Activated naive CD8-positive, alpha-beta T cell (primary cell): Measurements from ENCODE around the gene CD200.

ENCODE experiments used
- H3K27ac Mint-ChIP-seq: one replicate; pipeline ENCODE4 v1.8.0; 2021; ENCODE audit warnings: mixed read lengths
- H3K27me3 Mint-ChIP-seq: one replicate; pipeline ENCODE4 v1.8.0; 2021; ENCODE audit warnings: mixed read lengths
- H3K36me3 Mint-ChIP-seq: one replicate; pipeline ENCODE4 v1.8.0; 2021; ENCODE audit warnings: mixed read lengths
- H3K4me1 Mint-ChIP-seq: one replicate; pipeline ENCODE4 v1.8.0; 2021; ENCODE audit warnings: low read depth, mixed read lengths
- H3K4me3 Mint-ChIP-seq: one replicate; pipeline ENCODE4 v1.8.0; 2021; ENCODE audit warnings: mild to moderate bottlenecking, mixed read lengths
- H3K9me3 Mint-ChIP-seq: one replicate; pipeline ENCODE4 v1.8.0; 2021; ENCODE audit warnings: low read depth, mixed read lengths

The CD200 gene, protein sequence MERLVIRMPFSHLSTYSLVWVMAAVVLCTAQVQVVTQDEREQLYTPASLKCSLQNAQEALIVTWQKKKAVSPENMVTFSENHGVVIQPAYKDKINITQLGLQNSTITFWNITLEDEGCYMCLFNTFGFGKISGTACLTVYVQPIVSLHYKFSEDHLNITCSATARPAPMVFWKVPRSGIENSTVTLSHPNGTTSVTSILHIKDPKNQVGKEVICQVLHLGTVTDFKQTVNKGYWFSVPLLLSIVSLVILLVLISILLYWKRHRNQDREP

DNA sequence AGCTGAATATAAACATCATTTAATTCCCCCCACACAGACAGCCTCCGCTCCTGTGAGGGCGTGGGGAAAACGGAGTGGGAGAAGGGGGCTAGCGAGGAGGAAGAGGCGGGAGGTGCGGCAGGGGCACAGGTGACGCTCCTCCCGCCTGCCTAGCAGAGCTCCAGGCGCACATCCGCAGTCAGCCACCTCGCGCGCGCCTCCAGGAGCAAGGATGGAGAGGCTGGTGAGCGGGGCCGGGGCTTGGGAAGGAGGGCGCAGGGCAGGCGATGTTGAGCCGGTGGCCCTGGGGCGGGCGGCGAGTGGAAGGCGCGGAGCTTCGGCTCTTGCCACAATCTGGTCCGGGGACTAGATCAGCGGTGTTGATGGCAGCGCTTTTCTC, at the start of gene CD200:
TSS of gene CD200 (plus strand) at position 155 of the 379 bp plus-strand sequence. CDS start at position 212, 57 bp downstream.
- H3K36me3 Mint-ChIP-seq = peaks cover 10% of the 10 kb centered on the region
- H3K4me1 Mint-ChIP-seq = peaks cover 51% of the 10 kb centered on the region
- H3K9me3 Mint-ChIP-seq = no peaks in the 10 kb centered on the region
- no peaks in the 10 kb centered on the region for H3K27me3 Mint-ChIP-seq
- peak within 1 kb of the TSS; percentile 94 for H3K4me3 Mint-ChIP-seq
- peak within 1 kb of the TSS; percentile 81 for H3K27ac Mint-ChIP-seq

DNA sequence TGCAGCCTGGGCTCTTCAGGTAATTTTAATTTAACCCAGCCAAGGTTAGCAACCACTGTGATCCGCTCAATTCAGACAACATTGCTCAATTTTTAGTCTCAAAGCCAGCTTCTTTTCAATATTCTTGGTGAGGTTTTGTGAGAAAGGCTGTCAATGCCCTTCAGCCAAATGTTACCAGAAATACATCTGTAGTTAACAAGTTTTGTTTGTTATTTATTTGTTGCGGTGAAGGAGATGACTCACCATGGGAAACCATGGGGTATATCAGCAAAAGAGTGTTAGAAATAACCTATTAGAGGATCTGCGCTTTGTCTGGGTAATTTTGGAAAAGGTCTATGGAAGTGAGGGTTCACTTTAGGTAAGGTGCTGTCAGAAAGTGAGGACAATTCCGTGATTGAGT, 43.9 kb upstream of the CD200 start:
- Mint-ChIP-seq H3K36me3 (no peaks in the 10 kb centered on the region), H3K27me3 (peaks cover 1% of the 10 kb centered on the region), H3K4me3 (no peak overlapping the region), H3K4me1 (peaks cover 5% of the 10 kb centered on the region), H3K27ac (no peak overlapping the region), H3K9me3 (no peaks in the 10 kb centered on the region)

DNA sequence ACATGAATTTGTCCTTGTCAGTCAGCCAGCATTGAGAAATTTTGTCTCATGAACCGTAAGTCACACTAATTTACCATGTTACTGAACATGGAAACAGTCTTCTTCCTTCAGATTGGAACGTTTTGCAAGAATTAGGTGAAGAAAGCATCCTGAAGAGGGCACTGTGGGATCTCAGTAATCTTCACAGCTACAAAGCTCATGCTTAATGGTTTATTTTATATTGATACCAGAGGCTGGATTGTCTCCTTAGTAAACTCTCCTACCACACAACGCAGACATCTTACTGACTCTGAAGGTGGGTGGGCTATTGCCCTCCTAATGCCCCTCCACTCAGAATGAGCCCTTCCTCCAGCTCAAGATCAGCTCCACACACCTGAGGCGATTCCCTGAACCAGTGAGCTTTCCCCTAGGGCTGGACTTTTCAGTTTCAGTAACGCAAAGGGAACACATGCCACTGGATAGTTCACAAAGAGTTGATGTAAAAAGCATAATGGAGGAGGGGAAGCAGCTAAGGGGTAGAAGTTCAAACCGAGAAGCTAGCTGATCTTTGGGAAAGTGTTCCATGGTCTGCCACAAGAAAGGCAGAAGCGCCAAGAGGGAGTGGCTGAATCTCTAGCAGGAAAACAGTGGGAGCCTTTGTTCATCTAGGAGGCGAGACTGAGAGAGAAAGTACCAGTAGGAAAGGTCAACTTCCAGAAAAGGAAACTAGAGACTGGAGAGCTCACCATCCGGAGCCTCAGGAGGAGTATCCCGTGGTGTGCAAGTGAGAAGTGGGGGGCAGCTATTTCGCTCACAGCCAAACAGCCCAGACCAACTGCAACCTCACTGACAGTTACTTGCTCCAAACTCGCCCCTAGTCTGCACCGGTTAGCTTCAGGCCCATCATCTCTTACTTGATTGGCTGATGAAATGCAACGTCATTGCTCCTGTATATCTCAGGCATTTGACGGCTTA, 39.3 kb upstream of the CD200 start, which contains the start of gene SLC9C1:
TSS of gene SLC9C1 (minus strand) at position 849 of the 954 bp plus-strand sequence. CDS start 7,425 bp downstream, outside the sequence.
- H3K27ac Mint-ChIP-seq = no peak within 1 kb of the TSS

DNA sequence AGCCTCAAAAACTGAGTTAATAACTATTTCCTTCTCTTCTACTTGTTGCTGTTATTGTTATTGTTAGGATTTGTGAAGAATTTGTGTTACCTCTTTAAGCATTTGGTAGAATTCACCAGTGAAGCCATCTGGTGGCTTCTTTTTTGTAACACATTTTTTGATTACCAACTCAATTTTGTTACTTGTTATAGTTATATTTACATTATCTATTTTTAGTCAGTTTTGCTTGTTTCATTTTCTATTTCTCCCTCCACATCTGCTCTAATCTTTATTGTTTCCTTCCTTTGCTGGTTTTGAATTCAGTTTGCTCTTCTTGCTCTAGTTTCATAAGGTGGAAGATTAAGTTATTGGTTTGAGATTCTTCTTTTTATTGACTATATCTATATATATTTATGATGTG, 35.2 kb upstream of the CD200 start:
- no peaks in the 10 kb centered on the region for H3K27me3 Mint-ChIP-seq
- H3K9me3 Mint-ChIP-seq = no peaks in the 10 kb centered on the region
- H3K4me3 Mint-ChIP-seq = peak overlapping the region; percentile 19
- peaks cover 23% of the 10 kb centered on the region for H3K4me1 Mint-ChIP-seq
- H3K27ac Mint-ChIP-seq = no peak overlapping the region
- H3K36me3 Mint-ChIP-seq = no peaks in the 10 kb centered on the region

More for the DNA sequence above, 39.3 kb upstream of the CD200 start, which contains the start of gene SLC9C1:
- no peaks in the 10 kb centered on the region for H3K9me3 Mint-ChIP-seq
- peaks cover 21% of the 10 kb centered on the region for H3K4me1 Mint-ChIP-seq
- H3K36me3 Mint-ChIP-seq = no peaks in the 10 kb centered on the region
- H3K27me3 Mint-ChIP-seq = no peaks in the 10 kb centered on the region
- peak within 1 kb of the TSS; percentile 73 for H3K4me3 Mint-ChIP-seq

DNA sequence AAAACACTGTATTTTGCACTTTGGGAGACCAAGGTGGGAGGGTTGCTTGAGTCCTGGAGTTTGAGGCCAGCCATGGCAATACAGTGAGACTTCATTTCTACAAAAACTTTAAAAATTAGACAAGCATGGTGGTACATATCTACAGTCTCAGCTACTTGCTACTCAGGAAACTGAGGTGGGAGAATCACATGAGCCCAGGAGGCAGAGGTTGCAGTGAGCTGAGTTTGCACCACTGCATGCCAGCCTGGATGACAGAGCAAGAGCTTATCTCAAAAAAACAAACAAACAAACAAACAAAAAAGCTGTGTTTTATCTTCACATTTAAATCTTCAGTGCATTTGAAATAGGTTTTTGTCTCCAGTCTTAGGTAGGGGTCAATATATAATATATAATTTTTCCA, 34.2 kb upstream of the CD200 start:
- H3K27ac Mint-ChIP-seq = no peak overlapping the region
- H3K27me3 Mint-ChIP-seq = no peaks in the 10 kb centered on the region
- no peaks in the 10 kb centered on the region for H3K9me3 Mint-ChIP-seq
- H3K4me1 Mint-ChIP-seq = peaks cover 18% of the 10 kb centered on the region
- no peaks in the 10 kb centered on the region for H3K36me3 Mint-ChIP-seq
- H3K4me3 Mint-ChIP-seq = no peak overlapping the region

DNA sequence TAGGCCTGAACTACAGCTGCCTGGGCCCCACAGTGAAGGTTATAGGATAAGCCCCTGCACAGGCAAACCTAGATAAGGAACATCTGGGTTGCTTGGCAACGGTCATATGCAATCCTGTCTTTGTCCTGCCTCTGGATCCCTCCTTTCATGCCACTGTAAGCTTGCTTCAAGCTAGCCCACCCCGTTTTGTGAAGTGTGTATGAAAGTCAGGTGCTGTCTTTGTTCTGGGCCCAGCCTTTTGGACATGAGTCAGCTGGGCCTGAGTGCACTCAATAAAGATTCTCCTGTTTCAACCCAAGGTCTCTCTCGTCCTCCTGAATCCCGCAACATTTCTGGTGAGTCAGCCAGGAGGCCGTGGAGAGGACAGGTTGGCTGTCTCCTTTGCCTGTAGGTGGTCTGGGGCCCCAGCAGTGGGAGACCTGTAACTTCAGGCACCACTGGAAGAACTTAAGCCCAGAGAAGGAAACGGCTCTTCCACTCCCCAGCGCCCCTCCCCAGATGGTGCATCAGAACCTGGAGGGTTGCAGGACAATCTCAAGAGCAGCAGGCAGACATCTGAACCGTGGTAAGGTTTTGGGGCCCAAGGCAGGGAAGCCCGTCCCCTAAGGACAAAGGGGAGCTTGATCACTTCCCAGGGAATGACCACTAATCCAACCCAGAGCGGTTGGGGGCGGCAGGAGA, 30.7 kb upstream of the CD200 start:
- H3K27me3 Mint-ChIP-seq = no peaks in the 10 kb centered on the region
- no peak overlapping the region for H3K27ac Mint-ChIP-seq
- H3K36me3 Mint-ChIP-seq = no peaks in the 10 kb centered on the region
- H3K9me3 Mint-ChIP-seq = no peaks in the 10 kb centered on the region
- H3K4me3 Mint-ChIP-seq = no peak overlapping the region
- peaks cover 15% of the 10 kb centered on the region for H3K4me1 Mint-ChIP-seq

DNA sequence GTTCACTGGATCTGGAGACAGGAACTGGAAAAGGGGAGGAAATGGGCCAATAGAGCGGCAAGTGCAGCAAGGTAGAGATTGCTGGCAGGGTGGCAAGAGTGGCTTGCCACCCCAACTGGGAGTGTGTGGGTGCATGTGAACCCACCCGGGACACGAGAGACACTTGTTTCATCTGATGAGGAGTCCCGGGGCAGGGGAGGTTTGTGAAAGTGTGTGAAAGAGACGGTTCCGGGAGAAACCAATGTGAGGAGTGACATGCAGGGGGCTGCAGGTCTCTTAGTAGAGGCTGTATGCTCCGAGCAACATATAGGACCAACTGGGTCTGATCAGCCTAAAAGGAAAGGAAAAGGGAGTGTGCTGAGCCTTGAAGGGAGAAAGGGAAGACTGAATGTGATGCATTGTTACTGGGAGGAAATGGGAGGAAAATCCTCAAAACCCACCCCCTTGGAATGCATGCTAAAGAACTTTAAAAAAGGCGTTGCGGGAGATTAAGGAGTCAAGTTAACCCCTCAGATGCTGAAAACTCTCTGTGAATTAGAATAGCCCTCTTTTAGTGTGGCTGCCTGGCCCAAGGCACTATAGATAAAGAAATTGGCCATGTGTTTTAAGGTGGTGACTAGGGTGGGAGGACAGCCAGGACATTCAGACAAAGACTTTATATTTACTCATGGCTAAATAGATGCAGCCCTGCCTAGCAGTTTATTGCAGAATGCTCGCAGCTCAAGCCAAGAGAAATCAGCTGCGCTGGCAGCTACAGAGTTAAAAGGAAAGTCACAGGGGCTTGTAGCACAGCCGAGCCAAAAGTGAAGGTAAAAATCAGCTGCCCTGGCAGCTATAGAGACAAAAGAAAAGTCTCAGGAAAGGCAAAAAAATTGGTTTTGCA, 29.8 kb upstream of the CD200 start:
- Mint-ChIP-seq H3K4me3 (no peak overlapping the region), H3K27me3 (no peaks in the 10 kb centered on the region), H3K36me3 (no peaks in the 10 kb centered on the region), H3K27ac (no peak overlapping the region), H3K9me3 (no peaks in the 10 kb centered on the region), H3K4me1 (peaks cover 7% of the 10 kb centered on the region)

DNA sequence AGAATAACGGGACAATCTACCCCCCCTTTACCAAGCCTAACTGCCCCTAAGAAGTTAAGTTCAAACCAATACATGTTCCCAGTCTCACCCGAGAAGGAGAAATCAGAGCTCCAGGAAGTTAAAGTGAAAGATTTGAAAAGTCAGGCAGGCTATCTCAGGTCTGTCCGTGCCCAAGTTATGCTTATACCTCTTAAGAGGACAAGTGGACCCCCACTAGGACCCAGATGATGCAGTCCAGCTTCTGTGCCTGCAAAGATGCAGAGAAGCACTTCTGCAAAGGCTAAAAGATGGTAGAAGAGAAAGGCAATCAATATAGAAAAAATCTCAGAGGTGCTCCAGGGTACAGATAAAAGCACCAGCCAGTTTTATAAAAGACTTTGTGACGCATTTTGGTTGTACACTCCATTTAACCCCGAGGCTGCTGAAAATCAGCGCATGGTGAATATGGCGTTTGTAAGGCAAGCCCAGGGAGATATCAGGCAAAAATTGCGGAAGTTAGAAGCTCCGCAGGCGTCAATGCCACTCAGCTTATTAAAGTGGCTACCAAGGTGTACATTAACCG, 29.1 kb upstream of the CD200 start:
- Mint-ChIP-seq H3K36me3 (no peaks in the 10 kb centered on the region), H3K4me3 (no peak overlapping the region), H3K9me3 (no peaks in the 10 kb centered on the region), H3K27ac (no peak overlapping the region), H3K27me3 (no peaks in the 10 kb centered on the region), H3K4me1 (no peaks in the 10 kb centered on the region)

DNA sequence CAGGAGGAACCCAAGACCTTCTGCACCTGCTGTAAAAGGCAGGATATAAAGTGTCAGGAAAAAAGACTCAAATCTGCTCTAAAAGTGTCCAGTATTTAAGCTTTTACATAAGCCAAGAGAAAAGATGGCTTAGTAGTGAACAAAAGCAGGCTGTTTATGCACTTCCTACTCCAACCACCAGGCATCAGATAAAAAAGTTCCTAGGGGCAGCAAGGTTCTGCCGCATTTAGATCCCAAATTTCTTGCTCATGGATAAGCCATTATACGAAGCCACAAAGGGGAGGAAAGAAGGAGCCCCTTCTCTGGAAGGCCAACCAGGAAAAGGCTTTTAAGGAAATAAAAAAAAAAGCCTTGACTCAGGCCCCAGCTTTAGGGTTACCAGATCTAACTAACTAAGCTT, 28.3 kb upstream of the CD200 start:
- Mint-ChIP-seq H3K4me3 (no peak overlapping the region), H3K36me3 (no peaks in the 10 kb centered on the region), H3K9me3 (no peaks in the 10 kb centered on the region), H3K27ac (no peak overlapping the region), H3K4me1 (no peaks in the 10 kb centered on the region), H3K27me3 (no peaks in the 10 kb centered on the region)

DNA sequence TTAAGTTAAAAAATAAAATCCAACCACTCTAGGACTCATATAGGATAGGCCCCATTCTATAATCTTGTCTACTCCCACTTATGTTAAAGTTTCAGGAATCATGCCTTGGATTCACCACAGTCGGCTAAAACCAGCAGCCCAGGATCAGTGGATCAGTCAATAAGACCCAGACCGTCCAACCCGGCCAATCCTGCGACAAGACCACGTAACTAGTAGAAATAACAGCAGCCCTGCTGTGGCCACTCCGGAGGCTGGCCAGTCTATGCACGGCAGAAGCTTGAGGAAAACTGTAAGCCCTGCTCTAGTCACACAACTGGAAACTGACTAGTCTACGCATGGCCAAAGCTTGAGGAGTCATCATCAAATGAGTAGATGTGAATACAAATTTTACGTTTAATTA, 26.1 kb upstream of the CD200 start:
- H3K4me1 Mint-ChIP-seq = no peaks in the 10 kb centered on the region

DNA sequence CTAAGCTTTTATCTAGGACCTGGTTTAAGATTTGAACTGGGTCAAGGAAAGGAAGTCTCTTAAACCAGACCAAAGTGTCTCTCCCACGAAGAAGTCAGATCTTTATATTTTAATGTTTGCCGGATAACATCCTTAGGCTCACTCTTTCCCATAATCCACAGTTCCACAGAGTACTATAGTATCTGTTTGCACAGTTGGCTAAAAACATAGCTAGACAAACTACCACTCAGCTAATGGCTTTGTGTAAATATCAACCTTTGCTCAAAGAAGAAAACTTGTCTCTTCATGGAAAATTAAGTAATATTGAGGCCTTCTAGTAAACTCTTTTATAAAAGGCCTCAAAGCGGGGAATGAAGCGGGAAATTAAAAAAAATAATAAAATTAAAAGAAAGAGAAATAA, 25.4 kb upstream of the CD200 start:
- Mint-ChIP-seq H3K4me1 (no peaks in the 10 kb centered on the region), H3K27ac (no peak overlapping the region), H3K4me3 (no peak overlapping the region), H3K36me3 (no peaks in the 10 kb centered on the region), H3K9me3 (no peaks in the 10 kb centered on the region), H3K27me3 (no peaks in the 10 kb centered on the region)

More for the DNA sequence above, 26.1 kb upstream of the CD200 start:
- no peaks in the 10 kb centered on the region for H3K27me3 Mint-ChIP-seq
- H3K4me3 Mint-ChIP-seq = no peak overlapping the region
- H3K27ac Mint-ChIP-seq = no peak overlapping the region
- no peaks in the 10 kb centered on the region for H3K9me3 Mint-ChIP-seq
- no peaks in the 10 kb centered on the region for H3K36me3 Mint-ChIP-seq

DNA sequence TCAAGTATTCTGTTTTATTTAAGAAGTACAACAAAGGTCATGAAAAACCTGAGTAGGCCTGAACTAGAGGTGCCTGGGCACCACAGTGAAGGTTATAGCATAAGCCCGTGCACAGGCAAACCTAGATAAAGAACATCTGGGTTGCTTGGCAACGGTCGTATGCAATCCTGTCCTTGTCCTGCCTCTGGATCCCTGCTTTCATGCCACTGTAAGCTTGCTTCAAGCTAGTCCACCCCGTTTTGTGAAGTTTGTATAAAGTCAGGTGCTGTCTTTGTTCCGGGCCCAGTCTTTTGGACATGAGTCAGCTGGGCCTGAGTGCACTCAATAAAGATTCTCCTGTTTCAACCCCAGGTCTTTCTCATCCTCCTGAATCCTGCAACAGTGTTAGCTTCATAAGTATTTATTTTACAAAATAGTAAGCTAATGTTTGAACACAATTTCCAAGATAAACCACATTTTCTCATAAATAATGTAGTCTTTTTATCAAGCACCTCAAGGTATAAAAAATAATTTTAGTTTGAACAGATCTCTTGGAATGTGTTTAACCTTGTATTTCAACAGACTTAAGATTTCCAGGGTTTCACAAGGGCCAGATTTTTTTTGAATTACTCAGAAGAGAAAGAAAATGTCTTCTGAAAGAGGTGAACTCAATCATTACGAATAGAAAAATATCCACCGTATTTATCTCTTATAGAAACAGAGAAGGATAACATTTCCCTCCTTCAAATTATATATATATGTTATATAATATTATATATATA, 24.6 kb upstream of the CD200 start:
- Mint-ChIP-seq H3K27ac (no peak overlapping the region), H3K27me3 (no peaks in the 10 kb centered on the region), H3K4me3 (no peak overlapping the region), H3K9me3 (no peaks in the 10 kb centered on the region), H3K36me3 (no peaks in the 10 kb centered on the region), H3K4me1 (no peaks in the 10 kb centered on the region)

DNA sequence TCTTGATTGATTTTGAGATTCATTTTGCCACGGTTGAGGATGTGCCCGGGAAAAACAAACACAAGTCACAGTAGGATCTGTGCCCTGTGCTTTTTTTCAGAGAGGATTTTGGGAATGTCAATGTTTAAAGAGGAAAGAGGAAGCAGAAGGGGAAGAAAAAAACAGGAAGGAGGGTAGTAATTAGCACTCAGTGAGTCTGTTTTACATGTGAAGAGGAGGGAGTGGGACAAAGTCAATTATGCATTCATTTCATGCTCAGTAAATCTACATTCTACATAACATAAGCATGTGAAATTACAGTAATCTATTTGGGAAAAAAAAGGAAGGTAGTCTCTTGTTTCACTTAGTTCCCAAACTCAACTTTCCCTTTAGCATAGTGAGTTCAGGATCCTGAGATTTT, 18.3 kb upstream of the CD200 start:
- no peaks in the 10 kb centered on the region for H3K9me3 Mint-ChIP-seq

More for the DNA sequence above, 18.3 kb upstream of the CD200 start:
- Mint-ChIP-seq H3K36me3 (no peaks in the 10 kb centered on the region), H3K4me3 (no peak overlapping the region), H3K4me1 (no peaks in the 10 kb centered on the region), H3K27ac (no peak overlapping the region), H3K27me3 (no peaks in the 10 kb centered on the region)
